ENCODE measurements around the gene GMDS.

The GMDS gene

DNA sequence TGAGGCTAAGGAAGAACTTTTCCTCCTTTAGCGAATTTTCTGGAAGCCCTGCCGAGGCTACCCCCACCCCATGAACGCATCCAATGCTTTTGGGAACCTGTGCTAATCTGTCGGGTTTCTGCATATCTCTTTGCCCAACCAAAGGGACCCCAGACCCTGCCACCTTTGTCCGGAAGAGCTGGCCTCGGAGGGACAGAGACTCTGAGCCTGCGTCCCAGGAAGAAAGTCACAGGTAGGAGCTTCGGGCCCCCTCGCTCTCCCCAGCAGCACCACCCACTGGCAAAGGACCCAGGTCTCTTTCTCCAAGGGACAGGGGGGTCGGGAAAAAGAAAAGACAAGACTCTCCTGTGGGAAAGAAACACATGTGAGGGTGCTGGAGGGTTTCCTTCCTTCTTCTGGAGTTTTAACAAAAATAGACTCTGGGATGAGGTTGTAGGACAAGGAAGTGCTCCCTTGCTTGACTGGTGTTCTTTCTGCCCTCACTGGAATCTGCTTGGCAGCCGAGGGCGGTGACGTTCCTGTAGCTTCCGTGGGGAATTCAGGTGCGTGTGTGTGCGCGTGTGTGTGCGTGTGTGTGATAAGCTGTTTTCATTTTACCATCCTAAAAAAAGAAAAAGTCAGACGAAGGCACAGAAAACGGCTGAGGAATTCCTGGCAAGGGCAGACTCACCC, 652.0 kb downstream of the GMDS start:
- Mint-ChIP-seq H3K4me1 (ENCODE audit: low read depth in 2 of 2) (peaks cover 3 to 4% of the 10 kb centered on the region in 2 donors), H3K27ac (no peak overlapping the region), H3K36me3 (ENCODE audit: insufficient read depth) (no peaks in the 10 kb centered on the region), H3K27me3 (peaks cover 57 to 74% of the 10 kb centered on the region in 2 donors), H3K4me3 (no peak overlapping the region), H3K9me3 (no peaks in the 10 kb centered on the region)
- ATAC-seq (replicated peaks), result no peak
- DNase-seq, result no peak

DNA sequence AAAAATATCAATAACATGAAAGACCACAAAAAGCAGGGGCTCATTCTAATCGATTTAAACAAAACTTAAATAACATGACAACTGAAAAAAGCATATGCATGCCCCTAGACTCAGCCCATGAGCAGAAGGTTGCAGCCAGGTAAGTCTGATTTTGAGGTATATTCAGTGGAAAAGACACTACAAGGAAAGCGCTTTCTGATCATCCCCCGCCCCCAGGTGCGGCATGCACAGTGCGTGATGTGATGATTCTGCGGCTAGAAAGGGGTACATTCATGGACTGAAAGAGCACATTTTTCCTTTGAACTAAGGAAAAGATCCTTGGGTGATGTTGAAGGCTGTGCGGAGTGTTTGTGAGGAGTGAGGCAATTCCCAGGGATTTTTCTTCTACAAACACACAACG, 652.6 kb downstream of the GMDS start:
- H3K27ac Mint-ChIP-seq, result no peak overlapping the region
- no peaks in the 10 kb centered on the region for H3K9me3 Mint-ChIP-seq
- DNase-seq (no peak), ATAC-seq (replicated peaks) (no peak)
- H3K36me3 Mint-ChIP-seq (ENCODE audit: insufficient read depth), result no peaks in the 10 kb centered on the region
- H3K27me3 Mint-ChIP-seq, result peaks cover 51 to 68% of the 10 kb centered on the region in 2 donors
- no peak overlapping the region for H3K4me3 Mint-ChIP-seq
- H3K4me1 Mint-ChIP-seq (ENCODE audit: low read depth in 2 of 2), result peaks cover 3 to 4% of the 10 kb centered on the region in 2 donors

DNA sequence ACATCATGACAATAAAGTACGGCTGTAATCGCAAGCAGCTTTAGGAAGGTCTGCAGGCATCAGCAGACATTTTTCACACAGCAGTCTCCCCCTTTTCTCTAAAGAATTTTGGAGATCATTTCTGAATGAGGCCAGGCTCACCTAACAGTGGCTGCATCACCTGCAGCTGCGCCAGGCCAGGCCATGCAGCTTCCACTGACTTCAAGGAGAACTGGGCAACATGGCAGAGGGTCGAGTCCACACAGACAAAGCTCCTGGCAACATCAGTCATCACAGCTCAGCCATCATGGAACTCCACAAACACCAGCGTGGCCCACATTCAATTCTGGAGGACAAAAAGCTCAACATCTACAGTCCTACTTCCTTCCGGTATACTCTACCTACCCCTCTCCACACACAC, 653.5 kb downstream of the GMDS start:
- Mint-ChIP-seq H3K27me3 (peaks cover 42 to 59% of the 10 kb centered on the region in 2 donors), H3K36me3 (ENCODE audit: insufficient read depth) (no peaks in the 10 kb centered on the region), H3K4me1 (ENCODE audit: low read depth in 2 of 2) (peaks cover 3 to 4% of the 10 kb centered on the region in 2 donors), H3K27ac (no peak overlapping the region), H3K9me3 (no peaks in the 10 kb centered on the region), H3K4me3 (no peak overlapping the region)
- ATAC-seq (replicated peaks) (no peak), DNase-seq (no peak)

DNA sequence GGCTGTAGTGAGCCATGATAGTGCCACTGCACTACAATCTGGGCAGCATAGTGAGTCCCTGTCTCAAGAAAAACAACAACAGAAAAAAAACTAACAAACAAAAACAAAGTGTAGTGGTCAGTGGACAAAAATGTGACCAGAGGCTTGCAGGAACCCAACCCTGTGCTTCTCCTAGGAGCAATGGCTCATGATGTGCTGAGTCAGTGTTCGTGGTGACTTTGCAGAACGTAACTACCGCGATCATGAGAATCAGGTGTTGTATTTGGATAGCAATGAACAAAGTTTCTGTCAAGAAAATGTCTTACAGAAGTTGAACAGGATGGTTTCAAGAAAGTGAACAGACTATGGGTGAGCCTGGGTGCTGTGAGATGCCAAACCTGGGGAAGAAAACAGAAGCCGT, 654.2 kb downstream of the GMDS start:
- peaks cover 3 to 4% of the 10 kb centered on the region in 2 donors for H3K4me1 Mint-ChIP-seq (ENCODE audit: low read depth in 2 of 2)
- H3K9me3 Mint-ChIP-seq, result no peaks in the 10 kb centered on the region
- H3K36me3 Mint-ChIP-seq (ENCODE audit: insufficient read depth), result no peaks in the 10 kb centered on the region
- no peak overlapping the region for H3K4me3 Mint-ChIP-seq
- DNase-seq, result no peak
- peaks cover 35 to 54% of the 10 kb centered on the region in 2 donors for H3K27me3 Mint-ChIP-seq
- no peak overlapping the region for H3K27ac Mint-ChIP-seq
- ATAC-seq (replicated peaks), result no peak

DNA sequence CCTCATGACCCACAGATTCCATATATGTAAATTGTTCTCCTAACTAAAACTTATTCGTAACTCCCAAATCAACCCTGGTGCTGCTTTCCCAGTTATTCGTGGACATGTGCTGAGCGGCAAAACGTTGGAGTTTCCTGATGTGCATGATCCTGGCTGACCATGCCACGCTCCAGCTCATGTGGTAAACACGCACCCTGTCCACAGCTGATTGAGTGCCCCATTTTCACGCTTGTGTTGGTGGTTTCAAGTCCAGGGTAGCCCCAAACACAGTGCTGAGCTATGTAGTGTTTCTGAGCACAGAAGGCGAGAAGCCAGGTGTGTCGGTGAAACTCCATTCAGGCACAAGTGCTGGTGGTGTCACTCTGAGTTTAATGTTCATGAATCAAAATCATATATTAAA, 654.8 kb downstream of the GMDS start:
- DNase-seq (no peak), ATAC-seq (replicated peaks) (no peak)
- no peaks in the 10 kb centered on the region for H3K9me3 Mint-ChIP-seq
- H3K4me1 Mint-ChIP-seq (ENCODE audit: low read depth in 2 of 2), result no peaks in the 10 kb centered on the region
- peaks cover 31 to 54% of the 10 kb centered on the region in 2 donors for H3K27me3 Mint-ChIP-seq
- H3K4me3 Mint-ChIP-seq, result no peak overlapping the region
- no peaks in the 10 kb centered on the region for H3K36me3 Mint-ChIP-seq (ENCODE audit: insufficient read depth)
- no peak overlapping the region for H3K27ac Mint-ChIP-seq

DNA sequence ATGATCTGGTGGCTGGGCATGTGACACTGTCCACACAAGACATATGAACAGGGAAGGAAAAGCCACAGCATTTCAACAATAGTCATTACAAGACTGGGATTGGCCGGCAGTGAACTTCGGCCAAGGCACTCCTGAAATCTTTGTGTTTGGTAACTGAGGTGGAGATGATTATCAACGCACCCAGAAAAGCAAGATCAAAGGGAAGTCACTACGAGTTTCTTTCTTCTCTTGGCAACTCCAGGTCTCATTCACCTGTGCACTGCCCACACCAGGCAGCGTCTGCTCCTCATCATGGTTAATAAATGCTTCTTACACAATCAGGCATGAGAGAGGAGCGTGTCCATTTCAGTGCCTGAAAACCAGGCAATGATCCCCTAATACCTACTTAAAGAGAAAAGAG, 656.2 kb downstream of the GMDS start:
- Mint-ChIP-seq H3K27ac (no peak overlapping the region), H3K4me1 (ENCODE audit: low read depth in 2 of 2) (no peaks in the 10 kb centered on the region), H3K27me3 (peaks cover 31 to 50% of the 10 kb centered on the region in 2 donors), H3K36me3 (ENCODE audit: insufficient read depth) (no peaks in the 10 kb centered on the region), H3K4me3 (no peak overlapping the region), H3K9me3 (no peaks in the 10 kb centered on the region)
- ATAC-seq (replicated peaks) (no peak), DNase-seq (no peak)

DNA sequence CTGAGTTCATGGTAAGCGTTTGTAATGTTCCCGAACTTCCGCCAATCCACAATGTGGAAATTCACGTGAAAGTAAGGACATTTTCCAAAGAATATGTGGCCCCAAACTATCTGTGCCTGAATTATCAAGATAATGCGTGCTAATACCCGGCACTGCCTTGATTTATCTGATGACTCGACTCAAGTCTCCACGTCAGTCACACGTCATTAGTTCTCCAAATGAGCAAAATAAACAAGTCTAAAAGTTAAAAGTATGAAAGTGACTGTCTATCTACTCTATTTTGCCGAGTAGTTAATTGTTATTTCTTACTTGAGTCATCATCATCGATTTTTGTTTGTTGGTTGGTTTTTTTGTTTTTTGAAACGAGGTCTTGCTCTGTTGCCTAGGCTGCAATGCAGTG, 657.4 kb downstream of the GMDS start:
- Mint-ChIP-seq H3K4me3 (no peak overlapping the region), H3K27ac (no peak overlapping the region), H3K9me3 (no peaks in the 10 kb centered on the region), H3K36me3 (ENCODE audit: insufficient read depth) (no peaks in the 10 kb centered on the region), H3K4me1 (ENCODE audit: low read depth in 2 of 2) (no peaks in the 10 kb centered on the region), H3K27me3 (peaks cover 20 to 49% of the 10 kb centered on the region in 2 donors)
- ATAC-seq (replicated peaks), result no peak
- no peak for DNase-seq

DNA sequence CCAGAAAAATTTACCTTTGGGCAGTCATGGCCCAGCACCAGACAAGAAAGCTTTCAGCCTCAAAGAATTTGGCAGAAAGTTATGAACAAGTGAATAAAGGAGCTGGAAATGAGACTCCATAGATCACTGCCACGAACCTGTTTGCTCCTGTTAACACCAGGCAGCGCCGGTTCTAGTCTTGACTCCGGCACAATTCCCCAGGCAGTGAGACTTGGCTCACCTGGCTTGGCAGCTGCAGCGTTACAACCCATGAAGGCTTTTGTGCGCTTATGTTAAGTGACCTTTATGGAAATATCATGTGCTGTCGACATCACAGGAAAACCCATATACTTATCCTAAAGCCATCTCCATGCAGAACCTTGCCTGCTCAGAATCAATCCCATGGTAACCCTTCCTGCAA, 657.9 kb downstream of the GMDS start:
- Mint-ChIP-seq H3K9me3 (no peaks in the 10 kb centered on the region), H3K27me3 (peaks cover 16 to 45% of the 10 kb centered on the region in 2 donors), H3K4me1 (ENCODE audit: low read depth in 2 of 2) (no peaks in the 10 kb centered on the region), H3K27ac (no peak overlapping the region), H3K4me3 (no peak overlapping the region), H3K36me3 (ENCODE audit: insufficient read depth) (no peaks in the 10 kb centered on the region)
- ATAC-seq (replicated peaks) (no peak), DNase-seq (no peak)

DNA sequence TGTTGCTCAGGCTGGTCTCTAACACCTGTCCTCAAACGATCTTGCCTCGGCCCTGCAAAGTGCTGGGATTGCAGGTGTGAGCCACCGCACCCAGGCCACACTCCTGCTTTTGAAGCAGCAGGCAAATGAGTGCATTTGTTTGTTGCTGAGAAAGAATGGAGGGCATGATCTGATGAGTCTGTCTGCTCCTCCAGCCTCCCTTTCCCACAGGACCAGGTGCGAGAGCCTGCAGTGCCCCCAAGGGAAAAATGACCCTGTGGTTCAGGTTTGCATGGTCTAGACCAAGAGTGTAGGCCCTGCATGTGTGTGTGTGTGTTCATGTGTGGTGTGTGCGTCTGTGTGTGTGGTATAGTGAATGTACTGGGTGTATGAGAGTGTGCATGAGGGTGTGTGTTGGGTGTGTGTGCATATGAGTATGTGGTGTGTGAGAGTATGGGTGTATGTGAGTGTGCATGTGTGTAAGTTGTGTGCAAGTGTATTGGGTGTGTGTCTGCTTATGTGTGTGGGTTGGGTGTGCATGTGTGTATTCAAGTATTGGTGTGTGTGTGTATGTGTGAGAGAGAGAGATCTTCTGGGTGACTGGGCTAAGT, 658.4 kb downstream of the GMDS start:
- H3K4me3 Mint-ChIP-seq, result no peak overlapping the region
- no peak overlapping the region for H3K27ac Mint-ChIP-seq
- no peak for ATAC-seq (replicated peaks)
- H3K9me3 Mint-ChIP-seq, result no peaks in the 10 kb centered on the region
- DNase-seq, result no peak
- H3K36me3 Mint-ChIP-seq (ENCODE audit: insufficient read depth), result no peaks in the 10 kb centered on the region
- peaks cover 16 to 50% of the 10 kb centered on the region in 2 donors for H3K27me3 Mint-ChIP-seq
- H3K4me1 Mint-ChIP-seq (ENCODE audit: low read depth in 2 of 2), result no peaks in the 10 kb centered on the region

DNA sequence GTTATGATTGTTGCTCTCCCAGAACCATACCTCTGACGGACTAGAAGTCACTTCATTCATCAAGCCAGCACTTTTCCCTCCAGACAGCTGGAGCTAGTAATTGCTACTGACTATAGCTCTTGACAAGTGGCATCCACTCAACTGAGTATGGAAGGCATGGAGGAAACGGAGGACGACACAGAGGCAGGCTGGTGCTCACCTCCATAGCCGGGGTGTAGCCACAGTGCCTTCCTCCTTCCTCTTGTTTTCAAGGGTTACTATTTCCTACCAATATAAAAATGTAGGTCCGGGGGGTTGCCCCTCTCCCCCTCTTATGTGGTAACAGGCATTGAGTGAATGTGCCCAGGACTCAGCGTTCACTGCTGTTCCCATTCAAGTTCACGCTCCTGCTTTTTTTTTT, 659.1 kb downstream of the GMDS start:
- Mint-ChIP-seq H3K36me3 (ENCODE audit: insufficient read depth) (no peaks in the 10 kb centered on the region), H3K4me1 (ENCODE audit: low read depth in 2 of 2) (no peaks in the 10 kb centered on the region), H3K4me3 (no peak overlapping the region), H3K27ac (no peak overlapping the region), H3K27me3 (peaks cover 21 to 57% of the 10 kb centered on the region in 2 donors), H3K9me3 (no peaks in the 10 kb centered on the region)
- no peak for ATAC-seq (replicated peaks)
- DNase-seq, result no peak

DNA sequence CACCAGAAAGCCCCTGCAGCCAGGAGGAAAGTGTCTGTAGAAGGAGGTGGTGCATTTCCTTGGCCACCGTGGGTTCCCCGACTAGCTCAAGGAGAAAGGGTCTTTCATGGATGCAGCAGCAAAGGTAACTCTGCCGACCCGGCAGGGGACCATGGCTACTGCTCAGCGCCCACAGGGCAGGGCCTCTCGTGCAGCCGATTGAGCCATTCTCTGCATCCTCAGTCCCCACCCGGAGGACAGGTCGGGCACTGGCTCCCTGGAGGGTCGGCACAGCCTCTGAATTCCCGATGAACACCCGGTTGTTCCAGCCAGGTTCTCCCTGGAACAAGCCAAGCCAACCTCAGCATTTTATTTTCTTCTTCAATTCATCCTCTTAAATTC, 659.7 kb downstream of the GMDS start:
- H3K27ac Mint-ChIP-seq, result no peak overlapping the region
- no peak for DNase-seq
- ATAC-seq (replicated peaks), result no peak
- H3K4me3 Mint-ChIP-seq, result no peak overlapping the region
- H3K9me3 Mint-ChIP-seq, result no peaks in the 10 kb centered on the region
- H3K27me3 Mint-ChIP-seq, result peaks cover 26 to 63% of the 10 kb centered on the region in 2 donors
- no peaks in the 10 kb centered on the region for H3K36me3 Mint-ChIP-seq (ENCODE audit: insufficient read depth)
- H3K4me1 Mint-ChIP-seq (ENCODE audit: low read depth in 2 of 2), result no peaks in the 10 kb centered on the region

DNA sequence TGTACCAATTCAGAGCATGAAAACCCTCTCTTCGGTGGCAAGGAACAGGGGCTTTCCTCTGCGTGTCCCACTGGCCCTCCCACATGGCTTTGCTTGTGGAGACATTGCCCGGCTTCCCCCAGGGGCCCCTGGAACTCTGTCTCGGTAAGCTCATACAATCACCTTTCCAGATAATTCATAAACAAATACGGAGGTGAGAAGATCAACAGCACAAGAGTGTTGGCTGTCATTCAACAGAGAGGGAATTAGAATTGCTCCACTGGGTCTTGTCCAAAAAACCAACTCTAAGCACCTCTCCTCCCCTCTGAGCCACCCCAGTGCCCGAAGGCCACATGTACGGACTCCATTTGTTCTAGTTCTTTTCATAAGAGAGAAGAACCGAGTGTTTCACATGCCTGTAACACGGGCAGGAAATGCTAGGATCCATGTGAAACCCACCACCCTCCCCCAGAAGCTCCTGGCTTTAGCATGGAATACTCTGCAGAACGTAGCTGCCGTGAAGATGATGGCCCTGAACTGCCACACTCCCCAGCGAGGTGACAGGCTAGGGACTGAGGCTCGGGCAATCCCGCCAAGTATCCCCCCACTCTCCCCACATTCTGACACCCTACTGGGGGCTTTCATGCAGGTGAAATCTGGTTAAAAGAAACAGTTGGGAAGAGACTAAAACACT, 660.3 kb downstream of the GMDS start:
- no peak overlapping the region for H3K27ac Mint-ChIP-seq
- ATAC-seq (replicated peaks) (no peak), DNase-seq (no peak)
- no peaks in the 10 kb centered on the region for H3K4me1 Mint-ChIP-seq (ENCODE audit: low read depth in 2 of 2)
- H3K9me3 Mint-ChIP-seq, result no peaks in the 10 kb centered on the region
- no peaks in the 10 kb centered on the region for H3K36me3 Mint-ChIP-seq (ENCODE audit: insufficient read depth)
- H3K27me3 Mint-ChIP-seq, result peaks cover 29 to 63% of the 10 kb centered on the region in 2 donors
- H3K4me3 Mint-ChIP-seq, result no peak overlapping the region

DNA sequence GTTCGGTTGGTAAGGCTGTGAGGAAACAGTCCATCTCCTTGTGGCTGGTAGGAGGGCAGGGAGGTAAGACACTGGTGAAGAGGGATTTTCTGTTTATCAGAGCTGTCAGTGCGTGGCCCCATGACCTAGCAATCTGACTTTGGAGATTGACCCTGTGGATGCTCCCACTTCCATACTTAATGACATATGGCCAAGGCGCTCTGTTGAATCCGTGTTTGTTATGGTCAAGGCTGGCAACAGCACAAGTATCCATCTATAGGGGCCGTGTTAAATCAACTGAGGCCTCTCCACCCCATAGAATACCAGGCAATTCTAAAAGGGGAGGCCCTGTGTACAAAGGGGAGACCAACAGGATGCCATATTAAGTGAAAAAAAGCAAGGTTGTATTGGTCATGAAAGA, 661.3 kb downstream of the GMDS start:
- no peaks in the 10 kb centered on the region for H3K4me1 Mint-ChIP-seq (ENCODE audit: low read depth in 2 of 2)
- DNase-seq, result no peak
- H3K4me3 Mint-ChIP-seq, result no peak overlapping the region
- no peak overlapping the region for H3K27ac Mint-ChIP-seq
- no peak for ATAC-seq (replicated peaks)
- no peaks in the 10 kb centered on the region for H3K36me3 Mint-ChIP-seq (ENCODE audit: insufficient read depth)
- peaks cover 25 to 63% of the 10 kb centered on the region in 2 donors for H3K27me3 Mint-ChIP-seq
- no peaks in the 10 kb centered on the region for H3K9me3 Mint-ChIP-seq
